ENCODE measurements around the gene UBB. TPM values are rescaled to one million over a fixed set of nuclear protein-coding genes. Genes with fewer than 3 reads are reported as not detected.

Gene UBB
- total RNA-seq: 1,137 and 1,281 TPM in 2 replicates

DNA sequence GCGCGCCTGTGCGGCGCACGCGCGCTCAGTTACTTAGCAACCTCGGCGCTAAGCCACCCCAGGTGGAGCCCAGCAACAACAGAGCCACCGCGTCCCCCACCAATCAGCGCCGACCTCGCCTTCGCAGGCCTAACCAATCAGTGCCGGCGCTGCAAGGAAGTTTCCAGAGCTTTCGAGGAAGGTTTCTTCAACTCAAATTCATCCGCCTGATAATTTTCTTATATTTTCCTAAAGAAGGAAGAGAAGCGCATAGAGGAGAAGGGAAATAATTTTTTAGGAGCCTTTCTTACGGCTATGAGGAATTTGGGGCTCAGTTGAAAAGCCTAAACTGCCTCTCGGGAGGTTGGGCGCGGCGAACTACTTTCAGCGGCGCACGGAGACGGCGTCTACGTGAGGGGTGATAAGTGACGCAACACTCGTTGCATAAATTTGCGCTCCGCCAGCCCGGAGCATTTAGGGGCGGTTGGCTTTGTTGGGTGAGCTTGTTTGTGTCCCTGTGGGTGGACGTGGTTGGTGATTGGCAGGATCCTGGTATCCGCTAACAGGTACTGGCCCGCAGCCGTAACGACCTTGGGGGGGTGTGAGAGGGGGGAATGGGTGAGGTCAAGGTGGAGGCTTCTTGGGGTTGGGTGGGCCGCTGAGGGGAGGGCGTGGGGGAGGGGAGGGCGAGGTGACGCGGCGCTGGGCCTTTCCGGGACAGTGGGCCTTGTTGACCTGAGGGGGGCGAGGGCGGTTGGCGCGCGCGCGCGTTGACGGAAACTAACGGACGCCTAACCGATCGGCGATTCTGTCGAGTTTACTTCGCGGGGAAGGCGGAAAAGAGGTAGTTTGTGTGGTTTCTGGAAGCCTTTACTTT is at the start of gene UBB:
Gene UBB (plus strand): TSS at position 452 of the 856 bp plus-strand sequence. CDS start 817 bp downstream, outside the sequence.

DNA sequence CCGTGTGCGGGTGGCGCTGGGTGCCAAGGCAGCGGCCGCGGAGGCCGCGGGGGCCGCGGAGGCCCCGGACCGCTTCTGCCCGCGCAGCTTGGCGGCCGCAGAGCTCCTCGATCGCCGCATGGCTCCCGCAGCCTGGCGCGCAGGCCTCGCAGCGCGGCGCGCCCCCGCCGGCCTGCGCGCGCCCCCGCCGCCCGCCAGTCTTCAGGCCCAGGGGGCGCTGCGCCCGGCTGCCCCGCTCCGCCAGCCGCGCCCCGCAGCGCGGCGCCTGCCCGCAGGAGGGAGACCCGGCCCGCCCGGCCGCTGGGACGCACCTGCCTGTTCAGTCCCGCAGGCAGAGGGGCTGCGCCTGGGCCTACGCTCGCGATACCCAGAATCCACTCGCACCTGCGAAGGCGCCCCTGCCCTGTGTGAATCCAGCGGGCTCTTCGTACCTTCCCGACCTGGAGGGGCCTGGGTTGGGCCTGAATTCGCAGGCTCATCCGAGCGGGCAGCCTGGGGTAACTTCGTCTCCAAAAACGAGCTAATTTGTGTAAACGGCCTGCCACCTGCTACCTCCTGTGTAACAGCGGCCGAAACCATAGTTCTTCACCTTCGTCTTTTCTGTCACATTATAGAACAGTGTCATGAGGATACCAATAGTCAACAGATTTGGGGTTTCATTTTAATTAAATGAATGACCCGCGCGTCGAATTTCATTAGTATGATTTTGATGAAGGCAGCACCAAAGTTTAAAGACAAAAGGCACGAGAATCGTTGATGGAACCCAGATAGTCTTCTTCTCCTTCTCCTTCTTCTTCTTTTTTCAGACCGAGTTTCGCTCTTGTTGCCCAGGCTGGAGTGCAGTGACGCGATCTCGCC is 27.3 kb upstream of the UBB start, which contains the start of gene CENPV:
Gene CENPV (minus strand): TSS at position 153 of the 858 bp plus-strand sequence. CDS start 33 bp downstream, at position 120.

DNA sequence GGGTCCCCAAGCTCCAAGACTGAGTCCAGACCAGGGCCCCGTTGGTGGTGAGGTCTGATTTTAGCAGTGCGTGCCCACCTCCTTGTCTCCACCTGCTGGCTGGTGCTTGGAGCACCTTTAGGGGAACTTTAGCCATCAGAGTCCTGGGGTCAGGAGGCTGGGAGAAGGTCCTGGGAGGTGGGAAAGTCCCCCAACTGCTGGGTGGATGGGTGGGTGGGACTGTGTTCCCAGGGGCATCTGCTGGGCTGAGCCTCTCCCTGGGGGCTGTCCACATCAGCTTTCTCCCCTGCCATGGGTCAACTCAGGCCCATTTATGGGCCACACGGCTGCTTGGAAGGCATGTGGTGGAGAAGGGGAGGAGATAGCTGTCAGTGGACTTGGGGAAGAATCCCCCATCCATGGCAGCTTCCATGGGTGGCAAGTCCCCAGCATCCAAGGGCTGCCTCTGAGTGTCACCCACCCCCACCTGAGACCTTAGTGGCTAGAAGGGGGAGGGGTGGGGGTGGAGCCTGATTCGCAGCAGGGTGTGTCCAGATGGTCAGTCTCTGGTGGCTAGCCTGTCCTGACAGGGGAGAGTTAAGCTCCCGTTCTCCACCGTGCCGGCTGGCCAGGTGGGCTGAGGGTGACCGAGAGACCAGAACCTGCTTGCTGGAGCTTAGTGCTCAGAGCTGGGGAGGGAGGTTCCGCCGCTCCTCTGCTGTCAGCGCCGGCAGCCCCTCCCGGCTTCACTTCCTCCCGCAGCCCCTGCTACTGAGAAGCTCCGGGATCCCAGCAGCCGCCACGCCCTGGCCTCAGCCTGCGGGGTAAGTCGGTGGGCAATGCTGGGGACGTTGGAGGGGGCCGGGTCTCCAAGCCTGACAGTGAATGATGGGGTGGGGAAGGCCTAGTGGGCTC is 34.4 kb downstream of the UBB start, which contains the start of gene TRPV2:
Gene TRPV2 (plus strand): TSS at position 541 of the 894 bp plus-strand sequence. CDS start 2,098 bp downstream, outside the sequence.

Other genes with a start within 250 kb of the UBB start
- 64.4 and 70.7 TPM in 2 replicates for gene NCOR1, start 165.6 kb upstream of the UBB start, total RNA-seq
- 10.1 and 18.6 TPM in 2 replicates for gene PIGL, start 163.9 kb upstream of the UBB start, total RNA-seq
- gene CENPV, start 27.6 kb upstream of the UBB start, total RNA-seq: 23.7 and 26.1 TPM in 2 replicates
- gene TRPV2, start 34.5 kb downstream of the UBB start, total RNA-seq: 46.4 and 51.5 TPM in 2 replicates
- under 0.01 and 1.0 TPM in 2 replicates for gene LRRC75A, start 111.1 kb downstream of the UBB start, total RNA-seq
- gene ZNF287, start 188.1 kb downstream of the UBB start, total RNA-seq: 3.5 and 3.7 TPM in 2 replicates